Nephron progenitor cell (in vitro differentiated cells): ENCODE measurements around the gene NUP93.

Experiments
- DNase-seq: peaks from one replicate; pipeline ENCODE4 v3.0.0; 2021
- H3K27ac Mint-ChIP-seq: 2 replicates; pipeline ENCODE4 v1.8.0; 2021; ENCODE audit warnings: mild to moderate bottlenecking, moderate library complexity, mixed read lengths
- H3K27me3 Mint-ChIP-seq: 2 replicates; pipeline ENCODE4 v1.8.0; 2021; ENCODE audit warnings: mild to moderate bottlenecking, low read depth, mixed read lengths; ENCODE audit not compliant: poor library complexity
- H3K36me3 Mint-ChIP-seq: 2 replicates; pipeline ENCODE4 v1.8.0; 2021; ENCODE audit warnings: low read depth, mixed read lengths
- H3K4me1 Mint-ChIP-seq: 2 replicates; pipeline ENCODE4 v1.8.0; 2021; ENCODE audit warnings: mixed read lengths
- H3K4me3 Mint-ChIP-seq: 2 replicates; pipeline ENCODE4 v1.8.0; 2021; ENCODE audit warnings: mild to moderate bottlenecking, moderate library complexity, mixed read lengths
- H3K9me3 Mint-ChIP-seq: 2 replicates; pipeline ENCODE4 v1.8.0; 2021; ENCODE audit warnings: mild to moderate bottlenecking, moderate library complexity, mixed read lengths
- TF ChIP-seq, protein P1 (sequence below): fragments of 200-600 bp; sonication (generic); IDR thresholded peaks from 2 replicates; pipeline ENCODE4 v1.5.0; 2021; ENCODE audit warnings: antibody characterized with exemption

NUP93 gene

GRCh38 chr16:56695246-56695645 lies 34.7 kb upstream of the NUP93 start:
- TF ChIP-seq, protein P1, sequence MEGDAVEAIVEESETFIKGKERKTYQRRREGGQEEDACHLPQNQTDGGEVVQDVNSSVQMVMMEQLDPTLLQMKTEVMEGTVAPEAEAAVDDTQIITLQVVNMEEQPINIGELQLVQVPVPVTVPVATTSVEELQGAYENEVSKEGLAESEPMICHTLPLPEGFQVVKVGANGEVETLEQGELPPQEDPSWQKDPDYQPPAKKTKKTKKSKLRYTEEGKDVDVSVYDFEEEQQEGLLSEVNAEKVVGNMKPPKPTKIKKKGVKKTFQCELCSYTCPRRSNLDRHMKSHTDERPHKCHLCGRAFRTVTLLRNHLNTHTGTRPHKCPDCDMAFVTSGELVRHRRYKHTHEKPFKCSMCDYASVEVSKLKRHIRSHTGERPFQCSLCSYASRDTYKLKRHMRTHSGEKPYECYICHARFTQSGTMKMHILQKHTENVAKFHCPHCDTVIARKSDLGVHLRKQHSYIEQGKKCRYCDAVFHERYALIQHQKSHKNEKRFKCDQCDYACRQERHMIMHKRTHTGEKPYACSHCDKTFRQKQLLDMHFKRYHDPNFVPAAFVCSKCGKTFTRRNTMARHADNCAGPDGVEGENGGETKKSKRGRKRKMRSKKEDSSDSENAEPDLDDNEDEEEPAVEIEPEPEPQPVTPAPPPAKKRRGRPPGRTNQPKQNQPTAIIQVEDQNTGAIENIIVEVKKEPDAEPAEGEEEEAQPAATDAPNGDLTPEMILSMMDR: no peak
- no peaks in the 10 kb centered on the region for H3K4me1 Mint-ChIP-seq
- H3K9me3 Mint-ChIP-seq: peaks cover 13% of the 10 kb centered on the region
- DNase-seq: no peak
- no peak overlapping the region for H3K4me3 Mint-ChIP-seq
- H3K36me3 Mint-ChIP-seq: no peaks in the 10 kb centered on the region
- H3K27ac Mint-ChIP-seq: no peak overlapping the region
- peaks cover 19% of the 10 kb centered on the region for H3K27me3 Mint-ChIP-seq

DNA sequence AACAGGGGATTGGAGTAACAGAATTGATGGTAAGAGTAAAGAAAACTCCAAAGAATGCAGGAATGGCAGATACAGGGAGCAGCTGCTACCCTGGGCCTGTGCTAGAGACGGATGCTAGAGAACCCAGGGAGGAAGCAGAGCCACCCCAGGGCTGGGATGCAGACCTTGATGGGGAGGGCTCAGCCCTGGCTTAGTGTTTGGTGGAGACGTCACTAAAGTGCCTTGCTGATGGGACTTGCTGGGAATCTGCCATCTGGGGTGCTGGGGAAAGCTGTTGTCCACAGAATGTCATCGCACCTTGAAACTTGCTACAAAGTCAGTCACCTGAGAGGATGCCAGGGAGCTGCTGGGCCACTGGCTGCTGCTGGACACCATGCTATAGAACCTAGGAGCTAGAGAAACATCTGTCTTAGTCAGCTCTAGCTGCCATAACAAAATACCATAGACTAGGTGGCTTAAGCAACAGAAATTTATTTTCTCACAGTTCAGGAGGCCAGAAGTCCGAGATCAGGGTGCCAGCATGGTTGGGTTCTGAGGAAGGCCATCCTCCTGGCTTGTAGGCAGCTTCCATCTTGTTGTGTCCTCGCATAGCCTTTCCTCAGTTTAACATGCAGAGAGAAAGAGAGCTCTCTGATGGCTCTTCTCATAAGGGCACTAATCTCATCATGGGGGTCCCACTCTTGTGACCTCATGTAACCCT lies 32.3 kb upstream of the NUP93 start:
- Mint-ChIP-seq H3K4me1 (peaks cover 11% of the 10 kb centered on the region), H3K4me3 (no peak overlapping the region), H3K27ac (no peak overlapping the region), H3K36me3 (no peaks in the 10 kb centered on the region), H3K27me3 (peaks cover 14% of the 10 kb centered on the region), H3K9me3 (peaks cover 13% of the 10 kb centered on the region)
- DNase-seq: no peak
- TF ChIP-seq, protein P1: no peak

DNA sequence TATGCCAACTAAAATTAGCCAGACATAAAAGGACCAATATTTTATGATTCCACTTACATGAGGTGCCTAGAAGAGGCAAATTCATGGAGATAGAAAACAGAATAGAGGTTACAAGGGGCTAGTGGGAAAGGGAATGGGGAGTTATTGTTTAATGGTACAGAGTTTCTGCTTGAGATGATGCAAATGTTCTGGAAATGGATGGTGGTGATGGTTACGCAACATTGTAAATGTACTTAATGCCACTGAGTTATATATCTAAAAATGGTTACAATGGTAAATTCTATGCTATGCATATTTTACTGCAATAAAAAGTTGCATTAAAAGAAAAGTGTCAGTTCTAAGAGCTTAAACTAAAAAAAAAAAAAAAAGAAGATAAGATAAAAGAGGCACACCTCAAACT lies 29.7 kb upstream of the NUP93 start:
- H3K27ac Mint-ChIP-seq: no peak overlapping the region
- H3K36me3 Mint-ChIP-seq: no peaks in the 10 kb centered on the region
- H3K4me3 Mint-ChIP-seq: no peak overlapping the region
- H3K9me3 Mint-ChIP-seq: peaks cover 13% of the 10 kb centered on the region
- H3K27me3 Mint-ChIP-seq: peaks cover 23% of the 10 kb centered on the region
- peaks cover 11% of the 10 kb centered on the region for H3K4me1 Mint-ChIP-seq
- DNase-seq: no peak
- TF ChIP-seq, protein P1: no peak

DNA sequence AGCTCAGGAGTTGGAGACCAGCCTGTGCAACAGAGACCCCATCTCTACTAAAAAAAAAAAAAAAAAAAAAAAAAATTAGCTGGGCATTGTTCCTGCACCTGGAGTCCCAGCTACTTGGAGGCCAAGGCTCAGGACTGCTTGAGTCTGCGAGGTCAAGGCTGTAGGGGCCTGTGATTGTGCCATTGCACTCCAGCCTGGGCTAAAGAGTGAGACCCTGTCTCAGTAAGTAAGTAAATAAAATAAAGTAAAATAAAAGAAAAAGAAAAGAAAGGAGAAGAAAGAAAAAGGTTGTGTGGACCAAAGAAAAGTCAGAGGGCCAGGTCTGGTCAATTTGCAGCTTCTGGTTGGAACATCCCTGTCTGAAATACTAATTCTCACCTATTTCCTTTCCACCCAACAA lies 29.3 kb upstream of the NUP93 start:
- Mint-ChIP-seq H3K9me3 (peaks cover 13% of the 10 kb centered on the region), H3K4me3 (no peak overlapping the region), H3K27ac (no peak overlapping the region), H3K27me3 (peaks cover 27% of the 10 kb centered on the region), H3K36me3 (no peaks in the 10 kb centered on the region), H3K4me1 (peaks cover 11% of the 10 kb centered on the region)
- DNase-seq: no peak
- TF ChIP-seq, protein P1: no peak

DNA sequence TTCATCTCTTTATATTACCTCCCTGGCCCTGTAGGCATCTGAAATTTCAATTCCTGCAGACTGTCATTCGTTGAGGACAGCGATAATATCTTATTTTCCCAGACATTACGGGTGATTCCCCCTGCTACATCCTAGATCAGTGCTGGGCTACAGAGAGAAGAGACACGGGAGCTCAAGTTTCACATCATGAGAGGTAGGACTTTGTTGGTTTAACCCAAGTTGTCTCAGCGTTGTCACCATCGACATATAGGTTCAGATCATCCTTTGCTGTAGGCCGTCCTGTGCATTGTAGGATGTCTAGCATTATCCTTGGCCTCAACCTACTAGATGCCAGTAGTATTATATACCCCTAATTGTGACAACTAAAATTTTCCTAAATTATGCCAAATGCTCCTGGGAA lies 28.4 kb upstream of the NUP93 start:
- H3K9me3 Mint-ChIP-seq: peaks cover 13% of the 10 kb centered on the region
- H3K4me1 Mint-ChIP-seq: peaks cover 11% of the 10 kb centered on the region
- peak overlapping the region; percentile 39 for H3K27ac Mint-ChIP-seq
- peaks cover 27% of the 10 kb centered on the region for H3K27me3 Mint-ChIP-seq
- no peak for DNase-seq
- TF ChIP-seq, protein P1: no peak
- H3K4me3 Mint-ChIP-seq: no peak overlapping the region
- H3K36me3 Mint-ChIP-seq: no peaks in the 10 kb centered on the region

DNA sequence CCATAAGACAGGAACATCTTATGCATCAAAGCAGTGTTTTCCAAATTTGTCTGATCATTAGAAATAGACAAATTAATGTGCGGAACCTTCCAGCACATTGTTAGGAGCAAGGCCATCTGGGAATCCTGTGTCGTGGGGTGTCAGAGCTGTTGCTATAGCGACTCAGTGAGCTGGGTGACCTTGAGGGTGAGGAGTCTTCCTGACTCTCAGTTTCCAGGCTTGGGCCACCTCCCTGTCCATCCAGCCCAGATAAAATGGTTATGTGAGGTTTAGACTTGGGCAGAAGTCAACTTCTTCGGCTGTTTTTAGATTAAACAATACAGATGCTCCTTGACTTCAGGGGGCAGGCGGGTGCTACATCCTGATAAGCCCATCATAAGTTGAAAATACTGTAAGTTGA lies 27.1 kb upstream of the NUP93 start:
- TF ChIP-seq, protein P1: no peak
- no peak for DNase-seq
- H3K36me3 Mint-ChIP-seq: no peaks in the 10 kb centered on the region
- H3K27ac Mint-ChIP-seq: no peak overlapping the region
- peaks cover 27% of the 10 kb centered on the region for H3K27me3 Mint-ChIP-seq
- no peak overlapping the region for H3K4me3 Mint-ChIP-seq
- peaks cover 11% of the 10 kb centered on the region for H3K4me1 Mint-ChIP-seq
- H3K9me3 Mint-ChIP-seq: peaks cover 2% of the 10 kb centered on the region
